Ishikawa (cell line): ENCODE results near the gene TRIM14.

Source experiments
- EP300 ChIP-seq: IDR thresholded peaks from 2 replicates; pipeline ENCODE4 v1.6.1; 2012; ENCODE audit warnings: borderline replicate concordance
- TAF1 ChIP-seq: IDR thresholded peaks from 2 replicates; pipeline ENCODE4 v1.6.1; 2012; ENCODE audit warnings: low read depth, mild to moderate bottlenecking

- TF ChIP-seq EP300 (no peak), TAF1 (no peak)
Measured at GRCh38 chr9:98046180-98046543, 72.9 kb downstream of the TRIM14 start.
